Neural progenitor cell (in vitro differentiated cells): ENCODE results near the gene SREK1. TPM values are rescaled to one million over a fixed set of nuclear protein-coding genes. Genes with fewer than 3 reads are reported as not detected.
A peak's percentile ranks its signal among the peaks of the same experiment; 100 is the strongest.
"Not testable (repeated sequence)": the region's sequence is repeated elsewhere in the genome, so short reads cannot be mapped to it uniquely, and the experiment has no call there.

Source experiments
- DNase-seq: peaks from one replicate; pipeline ENCODE4 v3.0.0-alpha.2; 2016; ENCODE audit warnings: low spot score
- H2AFZ ChIP-seq: fragments of 200-600 bp; sonication (generic); replicated peaks from 2 replicates; pipeline ENCODE4 v1.6.1; 2016; ENCODE audit warnings: antibody characterized with exemption
- H3F3A ChIP-seq: fragments of 200-600 bp; sonication (generic); 2 replicates; pipeline ENCODE4 v1.6.1; 2016; ENCODE audit warnings: antibody characterized with exemption, low read depth
- H3K27ac ChIP-seq: fragments of 200-600 bp; sonication (generic); 2 replicates; pipeline ENCODE4 v1.5.1; 2016; ENCODE audit warnings: mild to moderate bottlenecking
- H3K27me3 ChIP-seq: fragments of 200-600 bp; sonication (generic); 2 replicates; pipeline ENCODE4 v1.6.1; 2016; ENCODE audit warnings: mild to moderate bottlenecking, moderate library complexity
- H3K36me3 ChIP-seq: fragments of 200-600 bp; sonication (generic); 2 replicates; pipeline ENCODE4 v1.5.1; 2016
- H3K4me1 ChIP-seq: fragments of 200-600 bp; sonication (generic); 2 replicates; pipeline ENCODE4 v1.6.1; 2016; ENCODE audit warnings: mixed run types
- H3K4me2 ChIP-seq: fragments of 200-600 bp; sonication (generic); 2 replicates; pipeline ENCODE4 v1.6.1; 2016
- H3K4me3 ChIP-seq: fragments of 200-600 bp; sonication (generic); 2 replicates; pipeline ENCODE4 v1.5.1; 2016
- H3K79me2 ChIP-seq: fragments of 200-600 bp; sonication (generic); 2 replicates; pipeline ENCODE4 v1.6.1; 2016; ENCODE audit warnings: low read depth
- H3K9ac ChIP-seq: fragments of 200-600 bp; sonication (generic); 2 replicates; pipeline ENCODE4 v1.6.1; 2016
- H3K9me3 ChIP-seq: fragments of 200-600 bp; sonication (generic); 2 replicates; pipeline ENCODE4 v1.5.1; 2016; ENCODE audit warnings: low read depth
- H4K20me1 ChIP-seq: fragments of 200-600 bp; sonication (generic); 2 replicates; pipeline ENCODE4 v1.6.1; 2016; ENCODE audit warnings: low read depth
- H3K27ac Mint-ChIP-seq: 3 replicates; pipeline ENCODE4 v1.8.0; 2021; ENCODE audit warnings: mixed read lengths
- H3K27me3 Mint-ChIP-seq: 2 replicates; pipeline ENCODE4 v1.8.0; 2022; ENCODE audit warnings: low read depth, mild to moderate bottlenecking, inconsistent platforms, moderate library complexity, mixed read lengths; ENCODE audit not compliant: insufficient read depth
- H3K36me3 Mint-ChIP-seq: 3 replicates; pipeline ENCODE4 v1.8.0; 2021; ENCODE audit warnings: mixed read lengths
- H3K4me1 Mint-ChIP-seq: 3 replicates; pipeline ENCODE4 v1.8.0; 2021; ENCODE audit warnings: mixed read lengths
- H3K4me3 Mint-ChIP-seq: 3 replicates; pipeline ENCODE4 v1.8.0; 2021; ENCODE audit warnings: mild to moderate bottlenecking, moderate library complexity, mixed read lengths
- H3K9me3 Mint-ChIP-seq: 3 replicates; pipeline ENCODE4 v1.8.0; 2020; ENCODE audit warnings: mixed read lengths
- EZH2 ChIP-seq: fragments of 200-600 bp; sonication (generic); IDR thresholded peaks from 2 replicates; pipeline ENCODE4 v1.6.1; 2017; ENCODE audit warnings: antibody characterized with exemption, mild to moderate bottlenecking, moderate library complexity
- EZH2phosphoT487 ChIP-seq: fragments of 200-600 bp; sonication (generic); IDR thresholded peaks from 2 replicates; pipeline ENCODE4 v1.6.1; 2017; ENCODE audit warnings: antibody characterized with exemption
- total RNA-seq: library from RNA; depleted of rRNA; stranded (reverse); fragments of >200 nt; gene quantifications from 2 replicates; pipeline ENCODE4 v1.2.3, GENCODE V29; 2015; ENCODE audit warnings: low replicate concordance
- TF ChIP-seq, protein P1 (sequence below): fragments of 200-600 bp; sonication (generic); IDR thresholded peaks from 2 replicates; pipeline ENCODE4 v1.5.1; 2017; ENCODE audit warnings: antibody characterized with exemption, mild to moderate bottlenecking

The SREK1 gene
- total RNA-seq, 1 donor from 2014 or later, result 95.6 TPM

GRCh38 chr5:66130493-66130892, 13.6 kb upstream of the SREK1 start:
- Mint-ChIP-seq H3K4me3 (no peak overlapping the region), H3K27me3 (no peaks in the 10 kb centered on the region), H3K36me3 (no peaks in the 10 kb centered on the region), H3K9me3 (no peaks in the 10 kb centered on the region), H3K27ac (no peak overlapping the region), H3K4me1 (no peaks in the 10 kb centered on the region)
- no peaks in the 10 kb centered on the region for H3K27me3 ChIP-seq
- no peak overlapping the region for H2AFZ ChIP-seq
- peaks cover 7% of the 10 kb centered on the region for H3F3A ChIP-seq
- H3K4me2 ChIP-seq, result no peak overlapping the region
- no peaks in the 10 kb centered on the region for H3K9me3 ChIP-seq
- no peak overlapping the region for H3K27ac ChIP-seq
- DNase-seq, result no peak
- no peaks in the 10 kb centered on the region for H3K79me2 ChIP-seq
- no peaks in the 10 kb centered on the region for H3K36me3 ChIP-seq
- no peaks in the 10 kb centered on the region for H3K4me1 ChIP-seq
- no peak overlapping the region for H3K9ac ChIP-seq
- no peaks in the 10 kb centered on the region for H4K20me1 ChIP-seq
- no peak for TF ChIP-seq EZH2phosphoT487
- H3K4me3 ChIP-seq, result no peak overlapping the region

DNA sequence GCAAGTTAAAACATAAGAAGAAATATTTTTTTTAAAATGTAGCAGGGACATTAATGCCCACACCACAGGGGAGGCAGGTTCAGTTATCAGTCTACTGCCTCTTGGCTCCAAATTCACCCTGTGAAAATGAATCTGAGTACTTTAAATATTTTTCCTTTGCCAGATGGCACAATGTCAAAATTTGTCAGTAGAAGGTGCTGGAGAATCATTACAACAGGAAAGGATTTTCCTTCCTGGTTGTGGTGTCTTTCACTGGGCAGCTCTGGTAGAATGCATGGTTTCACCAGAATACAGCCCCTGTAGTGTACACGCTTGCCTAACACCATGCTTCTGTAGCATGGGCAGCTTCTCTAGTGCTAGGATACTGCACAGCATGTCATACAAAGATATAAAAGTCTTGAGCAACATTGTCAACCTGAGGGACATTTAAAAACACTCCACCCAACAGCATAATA, 9.7 kb upstream of the SREK1 start:
- H3K4me1 ChIP-seq, result no peaks in the 10 kb centered on the region
- Mint-ChIP-seq H3K36me3 (no peaks in the 10 kb centered on the region), H3K4me3 (no peak overlapping the region), H3K27me3 (no peaks in the 10 kb centered on the region), H3K9me3 (no peaks in the 10 kb centered on the region), H3K27ac (no peak overlapping the region), H3K4me1 (no peaks in the 10 kb centered on the region)
- TF ChIP-seq, protein P1, sequence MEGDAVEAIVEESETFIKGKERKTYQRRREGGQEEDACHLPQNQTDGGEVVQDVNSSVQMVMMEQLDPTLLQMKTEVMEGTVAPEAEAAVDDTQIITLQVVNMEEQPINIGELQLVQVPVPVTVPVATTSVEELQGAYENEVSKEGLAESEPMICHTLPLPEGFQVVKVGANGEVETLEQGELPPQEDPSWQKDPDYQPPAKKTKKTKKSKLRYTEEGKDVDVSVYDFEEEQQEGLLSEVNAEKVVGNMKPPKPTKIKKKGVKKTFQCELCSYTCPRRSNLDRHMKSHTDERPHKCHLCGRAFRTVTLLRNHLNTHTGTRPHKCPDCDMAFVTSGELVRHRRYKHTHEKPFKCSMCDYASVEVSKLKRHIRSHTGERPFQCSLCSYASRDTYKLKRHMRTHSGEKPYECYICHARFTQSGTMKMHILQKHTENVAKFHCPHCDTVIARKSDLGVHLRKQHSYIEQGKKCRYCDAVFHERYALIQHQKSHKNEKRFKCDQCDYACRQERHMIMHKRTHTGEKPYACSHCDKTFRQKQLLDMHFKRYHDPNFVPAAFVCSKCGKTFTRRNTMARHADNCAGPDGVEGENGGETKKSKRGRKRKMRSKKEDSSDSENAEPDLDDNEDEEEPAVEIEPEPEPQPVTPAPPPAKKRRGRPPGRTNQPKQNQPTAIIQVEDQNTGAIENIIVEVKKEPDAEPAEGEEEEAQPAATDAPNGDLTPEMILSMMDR, result no peak
- TF ChIP-seq EZH2 (no peak), EZH2phosphoT487 (no peak)
- H3K4me2 ChIP-seq, result no peak overlapping the region
- H3K36me3 ChIP-seq, result no peaks in the 10 kb centered on the region
- H3K79me2 ChIP-seq, result no peaks in the 10 kb centered on the region
- H3F3A ChIP-seq, result peaks cover 7% of the 10 kb centered on the region
- H3K9ac ChIP-seq, result no peak overlapping the region
- H3K9me3 ChIP-seq, result no peaks in the 10 kb centered on the region
- H4K20me1 ChIP-seq, result no peaks in the 10 kb centered on the region
- peak overlapping the region; percentile 72 for H2AFZ ChIP-seq
- no peaks in the 10 kb centered on the region for H3K27me3 ChIP-seq
- H3K4me3 ChIP-seq, result no peak overlapping the region
- H3K27ac ChIP-seq, result no peak overlapping the region
- DNase-seq, result no peak

DNA sequence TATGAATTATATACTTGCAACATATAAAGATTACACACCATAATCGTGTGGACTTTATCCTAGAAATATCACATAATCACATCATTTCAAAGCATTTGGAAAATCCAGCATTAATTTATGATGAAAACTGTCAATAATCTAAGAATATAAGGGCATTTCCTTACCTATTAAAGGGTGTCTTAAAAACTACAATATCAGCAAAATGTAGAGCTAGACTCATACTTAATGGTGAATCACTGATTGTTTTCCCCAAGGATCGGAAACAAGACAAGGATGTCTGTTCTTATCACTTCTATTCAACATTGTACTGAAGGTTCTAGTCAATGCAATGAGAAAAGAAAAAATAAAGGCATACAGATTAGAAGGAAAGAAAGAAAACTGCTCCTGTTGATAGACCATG, 8.0 kb upstream of the SREK1 start:
- H3K36me3 Mint-ChIP-seq, result no peaks in the 10 kb centered on the region
- no peaks in the 10 kb centered on the region for H3K79me2 ChIP-seq
- no peak overlapping the region for H3K4me3 Mint-ChIP-seq
- TF ChIP-seq EZH2 (no peak), EZH2phosphoT487 (no peak)
- TF ChIP-seq, protein P1, result no peak
- no peak overlapping the region for H3K4me2 ChIP-seq
- H3K9ac ChIP-seq, result no peak overlapping the region
- no peaks in the 10 kb centered on the region for H3K27me3 Mint-ChIP-seq
- no peaks in the 10 kb centered on the region for H3K9me3 Mint-ChIP-seq
- no peaks in the 10 kb centered on the region for H3K36me3 ChIP-seq
- no peaks in the 10 kb centered on the region for H3K4me1 ChIP-seq
- H3K9me3 ChIP-seq, result no peaks in the 10 kb centered on the region
- H3K4me1 Mint-ChIP-seq, result no peaks in the 10 kb centered on the region
- H3F3A ChIP-seq, result peaks cover 7% of the 10 kb centered on the region
- no peak overlapping the region for H3K27ac ChIP-seq
- H4K20me1 ChIP-seq, result no peaks in the 10 kb centered on the region
- no peaks in the 10 kb centered on the region for H3K27me3 ChIP-seq
- peak overlapping the region; percentile 40 for H2AFZ ChIP-seq
- no peak overlapping the region for H3K27ac Mint-ChIP-seq
- H3K4me3 ChIP-seq, result no peak overlapping the region
- DNase-seq, result no peak

- not testable (repeated sequence) for H3K4me1 ChIP-seq, H3K27ac ChIP-seq, H3K4me1 Mint-ChIP-seq, H3K27me3 Mint-ChIP-seq, H3K4me3 Mint-ChIP-seq, H3K9me3 Mint-ChIP-seq, H3K4me2 ChIP-seq, DNase-seq, H3K4me3 ChIP-seq, H2AFZ ChIP-seq, H3F3A ChIP-seq, H3K36me3 Mint-ChIP-seq, H3K79me2 ChIP-seq, H3K9me3 ChIP-seq, H3K27ac Mint-ChIP-seq, H4K20me1 ChIP-seq, H3K9ac ChIP-seq, H3K27me3 ChIP-seq, H3K36me3 ChIP-seq
Observed at GRCh38 chr5:66136944-66137343, 7.2 kb upstream of the SREK1 start.
